WERI-Rb-1 (cell line): ENCODE results near the gene SSTR4.

Experiments
- DNase-seq: peaks from one replicate; pipeline ENCODE4 v3.0.0-alpha.2; 2020
- H3K27ac ChIP-seq: fragments of 250-450 bp; sonication (Bioruptor Pico); 2 replicates; pipeline ENCODE4 v1.5.1; 2020; ENCODE audit warnings: mild to moderate bottlenecking, moderate library complexity
- H3K27me3 ChIP-seq: fragments of 250-450 bp; sonication (Bioruptor Pico); 2 replicates; pipeline ENCODE4 v1.5.1; 2021; ENCODE audit warnings: mild to moderate bottlenecking, low read depth, moderate library complexity; ENCODE audit not compliant: insufficient read depth, severe bottlenecking
- H3K36me3 ChIP-seq: fragments of 250-450 bp; sonication (Bioruptor Pico); 2 replicates; pipeline ENCODE4 v1.5.1; 2020; ENCODE audit warnings: mild to moderate bottlenecking, moderate library complexity
- H3K4me3 ChIP-seq: 2 replicates; pipeline ENCODE4 v1.5.1; 2011; ENCODE audit warnings: low read depth, mild to moderate bottlenecking, control low read depth, low read length
- H3K9me3 ChIP-seq: fragments of 250-450 bp; sonication (Bioruptor Pico); 2 replicates; pipeline ENCODE4 v1.5.1; 2021; ENCODE audit warnings: mild to moderate bottlenecking, moderate library complexity; ENCODE audit not compliant: severe bottlenecking
- TF ChIP-seq, protein P1 (sequence below): IDR thresholded peaks from 2 replicates; pipeline ENCODE4 v1.5.1; 2011; ENCODE audit warnings: low read depth, mild to moderate bottlenecking, control low read depth, inconsistent platforms, low read length

Gene SSTR4

DNA sequence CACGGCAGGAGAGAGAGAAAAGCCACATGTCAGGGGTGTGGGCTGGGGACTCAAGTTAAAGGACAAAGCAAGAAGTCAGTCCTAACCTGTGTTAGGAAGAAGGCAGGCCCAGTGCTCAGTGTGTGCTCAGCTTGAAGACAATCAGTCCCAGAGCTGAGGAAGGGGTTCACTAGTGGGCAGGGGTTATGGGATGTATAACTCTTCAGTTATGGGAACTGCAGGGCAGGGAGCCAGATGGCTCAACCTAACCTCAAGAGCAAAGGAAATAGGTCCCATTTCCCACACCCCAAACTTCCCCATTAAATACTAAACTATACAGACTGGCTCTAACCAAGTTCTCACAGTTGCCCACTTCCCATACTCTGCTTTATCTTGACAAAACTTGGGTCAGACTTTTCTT, 7.4 kb upstream of the SSTR4 start:
- no peak overlapping the region for H3K4me3 ChIP-seq
- H3K36me3 ChIP-seq = no peaks in the 10 kb centered on the region
- no peak for DNase-seq
- TF ChIP-seq, protein P1, sequence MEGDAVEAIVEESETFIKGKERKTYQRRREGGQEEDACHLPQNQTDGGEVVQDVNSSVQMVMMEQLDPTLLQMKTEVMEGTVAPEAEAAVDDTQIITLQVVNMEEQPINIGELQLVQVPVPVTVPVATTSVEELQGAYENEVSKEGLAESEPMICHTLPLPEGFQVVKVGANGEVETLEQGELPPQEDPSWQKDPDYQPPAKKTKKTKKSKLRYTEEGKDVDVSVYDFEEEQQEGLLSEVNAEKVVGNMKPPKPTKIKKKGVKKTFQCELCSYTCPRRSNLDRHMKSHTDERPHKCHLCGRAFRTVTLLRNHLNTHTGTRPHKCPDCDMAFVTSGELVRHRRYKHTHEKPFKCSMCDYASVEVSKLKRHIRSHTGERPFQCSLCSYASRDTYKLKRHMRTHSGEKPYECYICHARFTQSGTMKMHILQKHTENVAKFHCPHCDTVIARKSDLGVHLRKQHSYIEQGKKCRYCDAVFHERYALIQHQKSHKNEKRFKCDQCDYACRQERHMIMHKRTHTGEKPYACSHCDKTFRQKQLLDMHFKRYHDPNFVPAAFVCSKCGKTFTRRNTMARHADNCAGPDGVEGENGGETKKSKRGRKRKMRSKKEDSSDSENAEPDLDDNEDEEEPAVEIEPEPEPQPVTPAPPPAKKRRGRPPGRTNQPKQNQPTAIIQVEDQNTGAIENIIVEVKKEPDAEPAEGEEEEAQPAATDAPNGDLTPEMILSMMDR = no peak
- peaks cover 94% of the 10 kb centered on the region for H3K27me3 ChIP-seq
- no peak overlapping the region for H3K27ac ChIP-seq
- H3K9me3 ChIP-seq = no peaks in the 10 kb centered on the region

DNA sequence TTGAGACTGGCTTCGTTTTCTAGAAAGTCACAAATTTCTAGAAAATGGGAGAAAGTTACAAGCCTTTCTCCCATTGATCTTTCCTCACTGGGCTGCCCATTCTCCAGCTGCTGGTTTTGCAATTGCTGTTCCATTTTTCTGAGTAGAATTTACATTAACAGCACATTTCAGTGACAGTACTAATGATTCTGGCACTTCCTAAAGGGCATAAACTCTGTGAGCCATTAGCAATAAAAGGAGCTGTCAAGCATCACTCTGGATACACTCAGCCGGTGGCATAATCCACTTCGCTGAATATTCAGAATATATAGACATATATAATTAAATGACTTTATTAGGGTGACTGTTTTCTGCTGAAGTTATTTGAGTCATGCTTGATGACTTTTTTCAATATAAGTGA, 6.7 kb upstream of the SSTR4 start:
- H3K27me3 ChIP-seq = peaks cover 97% of the 10 kb centered on the region
- TF ChIP-seq, protein P1 = no peak
- no peak overlapping the region for H3K27ac ChIP-seq
- H3K9me3 ChIP-seq = no peaks in the 10 kb centered on the region
- no peak overlapping the region for H3K4me3 ChIP-seq
- no peak for DNase-seq
- H3K36me3 ChIP-seq = no peaks in the 10 kb centered on the region

DNA sequence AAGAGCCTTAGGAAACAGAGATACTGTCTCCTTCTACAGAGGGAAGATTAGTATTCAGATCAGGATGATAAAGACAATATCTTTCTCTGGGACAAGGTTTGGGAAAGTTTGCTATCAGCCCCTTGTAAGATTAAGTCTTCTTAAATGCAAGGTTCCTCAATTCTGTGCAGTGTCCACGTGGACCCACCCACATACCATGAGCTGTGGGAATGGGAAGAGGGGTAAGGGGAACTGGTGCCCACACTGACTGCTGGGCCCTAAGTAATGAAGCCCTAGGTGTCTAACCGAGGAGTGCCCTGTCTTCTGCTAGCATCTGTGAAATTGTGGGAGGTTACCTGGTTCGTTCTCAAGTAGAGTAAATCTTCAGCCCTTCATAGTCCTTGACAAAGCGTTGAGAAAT, 5.8 kb upstream of the SSTR4 start:
- H3K9me3 ChIP-seq = no peaks in the 10 kb centered on the region
- H3K27me3 ChIP-seq = peaks cover 98% of the 10 kb centered on the region
- H3K36me3 ChIP-seq = no peaks in the 10 kb centered on the region
- TF ChIP-seq, protein P1 = no peak
- no peak overlapping the region for H3K4me3 ChIP-seq
- H3K27ac ChIP-seq = no peak overlapping the region
- DNase-seq = no peak

DNA sequence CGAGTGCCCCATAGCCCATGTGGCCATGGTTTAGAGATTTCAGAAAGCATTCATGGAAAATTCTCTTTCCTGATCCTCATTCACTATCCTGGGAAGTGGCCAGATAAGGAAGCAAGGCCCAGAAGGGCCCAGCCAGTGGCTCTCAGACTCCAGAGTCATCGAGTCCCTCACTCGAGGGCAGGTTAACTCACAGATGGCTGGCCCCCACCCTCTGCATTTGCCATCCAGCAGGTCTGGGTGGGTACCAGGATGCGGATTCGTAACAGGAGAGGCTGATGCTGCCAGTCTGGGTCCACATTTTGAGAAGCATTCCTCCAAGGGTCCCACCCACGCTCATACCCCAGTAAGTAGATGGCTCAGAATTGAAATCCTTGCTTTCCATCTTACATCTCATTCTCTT, 3.8 kb upstream of the SSTR4 start:
- H3K4me3 ChIP-seq = no peak overlapping the region
- H3K27me3 ChIP-seq = peaks cover 94% of the 10 kb centered on the region
- H3K36me3 ChIP-seq = no peaks in the 10 kb centered on the region
- TF ChIP-seq, protein P1 = no peak
- H3K27ac ChIP-seq = no peak overlapping the region
- H3K9me3 ChIP-seq = no peaks in the 10 kb centered on the region
- DNase-seq = no peak

DNA sequence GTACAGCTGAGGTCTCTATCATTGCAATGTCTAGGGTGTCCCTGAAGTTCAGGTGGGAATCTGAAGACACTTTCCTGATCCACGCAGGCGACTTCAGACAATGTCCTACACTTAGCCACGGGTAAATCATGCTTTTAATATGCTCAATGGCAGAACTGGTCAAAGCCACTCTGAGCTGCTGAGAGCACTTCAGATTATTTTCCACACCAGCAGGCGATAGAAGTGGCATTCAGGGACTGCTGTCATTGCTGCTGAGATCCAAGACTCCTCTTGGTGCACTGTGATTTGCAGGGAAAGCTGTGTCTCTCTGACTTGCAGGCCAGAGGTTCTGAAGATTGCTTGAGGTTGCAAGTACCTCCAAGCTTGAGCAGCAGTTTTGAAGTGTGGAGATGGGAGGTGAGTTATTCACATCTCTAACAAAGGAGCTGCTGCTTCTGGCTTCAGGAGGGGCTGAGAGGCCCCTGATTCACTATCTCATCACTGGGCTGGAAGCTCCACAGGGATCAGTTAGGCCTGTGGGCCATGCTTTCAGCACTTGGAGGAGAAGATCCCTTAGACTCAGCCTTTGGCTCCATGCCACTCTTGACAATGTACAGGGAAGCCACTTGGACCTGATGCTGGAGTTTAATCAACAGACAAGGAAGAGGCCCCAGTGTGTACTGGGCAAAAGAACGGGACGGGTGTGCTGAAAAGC, 2.9 kb upstream of the SSTR4 start:
- Histone ChIP-seq H3K27ac (no peak overlapping the region), H3K4me3 (no peak overlapping the region), H3K9me3 (no peaks in the 10 kb centered on the region), H3K36me3 (no peaks in the 10 kb centered on the region), H3K27me3 (peaks cover 94% of the 10 kb centered on the region)
- DNase-seq = no peak
- TF ChIP-seq, protein P1 = no peak

DNA sequence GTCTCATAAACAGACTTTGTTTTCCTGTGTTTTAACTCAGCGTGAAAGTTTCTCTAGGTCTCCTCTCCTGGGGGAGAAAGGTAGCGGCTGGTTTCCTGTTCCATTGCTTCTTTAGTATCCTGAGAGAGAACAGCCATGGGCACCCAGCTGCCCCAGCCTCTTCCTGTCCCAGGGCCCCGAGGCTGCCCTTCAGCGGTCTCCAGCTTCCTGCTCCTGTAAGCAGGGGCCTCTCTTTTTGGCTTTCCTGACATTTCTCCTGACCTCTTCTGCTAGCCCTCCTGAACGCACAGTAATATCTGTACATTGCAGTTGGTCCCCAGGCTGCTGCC, 2.4 kb upstream of the SSTR4 start:
- Histone ChIP-seq H3K27ac (no peak overlapping the region), H3K27me3 (peaks cover 94% of the 10 kb centered on the region), H3K9me3 (no peaks in the 10 kb centered on the region), H3K36me3 (no peaks in the 10 kb centered on the region), H3K4me3 (no peak overlapping the region)
- no peak for DNase-seq
- TF ChIP-seq, protein P1 = no peak
